Stimulated activated naive CD4-positive, alpha-beta T cell (primary cell): ENCODE measurements around the gene PSPC1.
"Not testable (repeated sequence)": the region's sequence is repeated elsewhere in the genome, so short reads cannot be mapped to it uniquely, and the experiment has no call there.

ENCODE experiments used
- DNase-seq, 6 experiments: peaks; one replicate each; lab custom pipeline; 2025; lab: John Stamatoyannopoulos, UW

PSPC1 gene

GRCh38 chr13:19763618-19764017 lies 19.1 kb downstream of the PSPC1 start:
- no peak for DNase-seq

GRCh38 chr13:19759669-19760068 lies 23.1 kb downstream of the PSPC1 start:
- no peak for DNase-seq

- no peak for DNase-seq
Measured at GRCh38 chr13:19742643-19743042, 40.1 kb downstream of the PSPC1 start.

- DNase-seq = no peak
Measured at GRCh38 chr13:19737844-19738557, 44.7 kb downstream of the PSPC1 start.

GRCh38 chr13:19726611-19727010 lies 56.1 kb downstream of the PSPC1 start:
- no peak for DNase-seq

- DNase-seq = no peak
Measured at GRCh38 chr13:19725320-19725719, 57.4 kb downstream of the PSPC1 start.

GRCh38 chr13:19720039-19720438 lies 62.7 kb downstream of the PSPC1 start:
- no peak for DNase-seq

- no peak for DNase-seq
Measured at GRCh38 chr13:19713186-19713965, 69.4 kb downstream of the PSPC1 start.

GRCh38 chr13:19709782-19710181 lies 73.0 kb downstream of the PSPC1 start:
- DNase-seq = not testable (repeated sequence)

GRCh38 chr13:19709039-19709438 lies 73.7 kb downstream of the PSPC1 start:
- DNase-seq = not testable (repeated sequence)

- DNase-seq = not testable (repeated sequence)
Measured at GRCh38 chr13:19704256-19704655, 78.5 kb downstream of the PSPC1 start.

GRCh38 chr13:19701619-19702018 lies 81.1 kb downstream of the PSPC1 start:
- not testable (repeated sequence) for DNase-seq

- DNase-seq = not testable (repeated sequence)
Measured at GRCh38 chr13:19700963-19701362, 81.8 kb downstream of the PSPC1 start.

GRCh38 chr13:19695829-19696228 lies 86.9 kb downstream of the PSPC1 start:
- no peak for DNase-seq

GRCh38 chr13:19695428-19695827 lies 87.3 kb downstream of the PSPC1 start:
- DNase-seq = no peak

GRCh38 chr13:19691447-19691846 lies 91.3 kb downstream of the PSPC1 start:
- not testable (repeated sequence) for DNase-seq

- no peak for DNase-seq
Measured at GRCh38 chr13:19685437-19685836, 97.3 kb downstream of the PSPC1 start.

GRCh38 chr13:19685034-19685433 lies 97.7 kb downstream of the PSPC1 start:
- no peak for DNase-seq

GRCh38 chr13:19681517-19681916 lies 101.2 kb downstream of the PSPC1 start:
- DNase-seq = no peak

GRCh38 chr13:19680751-19681150 lies 102.0 kb downstream of the PSPC1 start:
- DNase-seq = no peak

GRCh38 chr13:19676168-19676567 lies 106.6 kb downstream of the PSPC1 start:
- DNase-seq = no peak

- DNase-seq = no peak
Measured at GRCh38 chr13:19674898-19675297, 107.8 kb downstream of the PSPC1 start.
